HG02943 (cell line): ENCODE data around the gene CEP131.
"Not testable (repeated sequence)": the region's sequence is repeated elsewhere in the genome, so short reads cannot be mapped to it uniquely, and the experiment has no call there.

Experiments
- ATAC-seq: cut with Tn5 transposase; IDR thresholded peaks from one replicate; pipeline ENCODE4 v1.9.1; 2021; ENCODE audit warnings: mild to moderate bottlenecking, low read depth, moderate library complexity; ENCODE audit not compliant: unreplicated experiment

CEP131 gene

GRCh38 chr17:81157848-81158687 lies 64.7 kb downstream of the CEP131 start:
- no peak for ATAC-seq

- no peak for ATAC-seq
Measured at GRCh38 chr17:81156866-81157805, 65.6 kb downstream of the CEP131 start.

- no peak for ATAC-seq
Measured at GRCh38 chr17:81154961-81155360, 67.8 kb downstream of the CEP131 start.

GRCh38 chr17:81154016-81154415 lies 68.7 kb downstream of the CEP131 start:
- ATAC-seq: not testable (repeated sequence)

- no peak for ATAC-seq
Measured at GRCh38 chr17:81153340-81153803, 69.4 kb downstream of the CEP131 start.

- no peak for ATAC-seq
Measured at GRCh38 chr17:81152288-81152828, 70.4 kb downstream of the CEP131 start.

- no peak for ATAC-seq
Measured at GRCh38 chr17:81151278-81151677, 71.5 kb downstream of the CEP131 start.

GRCh38 chr17:81150377-81151077 lies 72.2 kb downstream of the CEP131 start:
- ATAC-seq: no peak

GRCh38 chr17:81148986-81149533 lies 73.7 kb downstream of the CEP131 start:
- no peak for ATAC-seq

GRCh38 chr17:81148571-81148970 lies 74.2 kb downstream of the CEP131 start:
- ATAC-seq: no peak

- ATAC-seq: no peak
Measured at GRCh38 chr17:81147701-81148100, 75.1 kb downstream of the CEP131 start.

- not testable (repeated sequence) for ATAC-seq
Measured at GRCh38 chr17:81146208-81146607, 76.6 kb downstream of the CEP131 start.

GRCh38 chr17:81144423-81144781 lies 78.4 kb downstream of the CEP131 start:
- ATAC-seq: no peak

GRCh38 chr17:81143717-81144422 lies 78.9 kb downstream of the CEP131 start:
- no peak for ATAC-seq

- no peak for ATAC-seq
Measured at GRCh38 chr17:81143200-81143527, 79.6 kb downstream of the CEP131 start.

- ATAC-seq: no peak
Measured at GRCh38 chr17:81142301-81143199, 80.2 kb downstream of the CEP131 start.

GRCh38 chr17:81140695-81141094 lies 82.1 kb downstream of the CEP131 start:
- ATAC-seq: no peak

GRCh38 chr17:81140018-81140417 lies 82.7 kb downstream of the CEP131 start:
- no peak for ATAC-seq
